SIG-M5 treated with dmso at 0.1 percent for 504 hours (cell line): ENCODE data around the gene ANKRD45.
A peak's percentile ranks its signal among the peaks of the same experiment; 100 is the strongest.
"Not testable (repeated sequence)": the region's sequence is repeated elsewhere in the genome, so short reads cannot be mapped to it uniquely, and the experiment has no call there.

Experiments
- DNase-seq: peaks from one replicate; lab custom pipeline; 2025; ENCODE audit not compliant: unreplicated experiment; lab: John Stamatoyannopoulos, UW

ANKRD45 gene

GRCh38 chr1:173669491-173669941, at the start of gene ANKRD45:
ANKRD45 (minus strand) TSS chr1:173669851; CDS start chr1:173659418, 10,433 bp downstream.
- DNase-seq: no peak

GRCh38 chr1:173717238-173717637, 47.6 kb upstream of the ANKRD45 start:
- DNase-seq: no peak

- no peak for DNase-seq
These were observed 45.8 kb upstream of the ANKRD45 start for GRCh38 chr1:173715538-173715844.

GRCh38 chr1:173714759-173715537, 45.3 kb upstream of the ANKRD45 start, which contains the start of gene KLHL20:
KLHL20 (plus strand) TSS chr1:173714981; CDS start chr1:173716044, 1,063 bp downstream.
- peak; percentile 98 for DNase-seq

- no peak for DNase-seq
These were observed 44.7 kb upstream of the ANKRD45 start for GRCh38 chr1:173714441-173714758.

- no peak for DNase-seq
These were observed 39.1 kb upstream of the ANKRD45 start for GRCh38 chr1:173708787-173709186.

- DNase-seq: no peak
These were observed 35.5 kb upstream of the ANKRD45 start for GRCh38 chr1:173705117-173705516.

GRCh38 chr1:173702736-173703135, 33.1 kb upstream of the ANKRD45 start:
- no peak for DNase-seq

GRCh38 chr1:173701299-173701698, 31.6 kb upstream of the ANKRD45 start:
- not testable (repeated sequence) for DNase-seq

- DNase-seq: no peak
These were observed 23.6 kb upstream of the ANKRD45 start for GRCh38 chr1:173693238-173693637.

- no peak for DNase-seq
These were observed 18.6 kb upstream of the ANKRD45 start for GRCh38 chr1:173688300-173688699.

GRCh38 chr1:173685121-173685520, 15.5 kb upstream of the ANKRD45 start:
- not testable (repeated sequence) for DNase-seq

- DNase-seq: not testable (repeated sequence)
These were observed 14.2 kb upstream of the ANKRD45 start for GRCh38 chr1:173683838-173684237.

GRCh38 chr1:173682184-173682583, 12.5 kb upstream of the ANKRD45 start:
- no peak for DNase-seq

- DNase-seq: not testable (repeated sequence)
These were observed 10.5 kb upstream of the ANKRD45 start for GRCh38 chr1:173680152-173680551.

- DNase-seq: not testable (repeated sequence)
These were observed 4.8 kb upstream of the ANKRD45 start for GRCh38 chr1:173674496-173674895.

GRCh38 chr1:173666646-173667045, 3.0 kb downstream of the ANKRD45 start:
- DNase-seq: no peak

- peak; percentile 87 for DNase-seq
These were observed 6.5 kb downstream of the ANKRD45 start for GRCh38 chr1:173663159-173663558.

GRCh38 chr1:173661763-173662162, 7.9 kb downstream of the ANKRD45 start:
- no peak for DNase-seq

GRCh38 chr1:173661271-173661670, 8.4 kb downstream of the ANKRD45 start:
- DNase-seq: no peak

- DNase-seq: no peak
These were observed 9.3 kb downstream of the ANKRD45 start for GRCh38 chr1:173660306-173660705.

GRCh38 chr1:173648880-173649605, 20.6 kb downstream of the ANKRD45 start:
- no peak for DNase-seq
